HepG2 (cell line): Measurements from ENCODE around the gene NELFB. TPM values are rescaled to one million over a fixed set of nuclear protein-coding genes. Genes with fewer than 3 reads are reported as not detected.

ENCODE experiments used
- AGO1 ChIP-seq: fragments of 200-400 bp; formaldehyde crosslinking; IDR thresholded peaks from 2 replicates; pipeline ENCODE4 v1.6.1; 2017; ENCODE audit warnings: mild to moderate bottlenecking, low read depth, low read length, moderate library complexity; ENCODE audit not compliant: poor library complexity, severe bottlenecking
- AKAP8 ChIP-seq: sonication (generic); formaldehyde crosslinking; IDR thresholded peaks from 2 replicates; pipeline ENCODE4 v1.5.1; 2020; ENCODE audit warnings: mild to moderate bottlenecking, missing genetic modification reagents
- ARNT2 ChIP-seq: sonication (generic); formaldehyde crosslinking; IDR thresholded peaks from 2 replicates; pipeline ENCODE4 v1.8.0; 2022; ENCODE audit warnings: mild to moderate bottlenecking, low read depth, missing genetic modification reagents, moderate library complexity
- E2F2 ChIP-seq: sonication (generic); formaldehyde crosslinking; IDR thresholded peaks from 2 replicates; pipeline ENCODE4 v1.4.0; 2020; ENCODE audit warnings: missing genetic modification reagents, borderline replicate concordance
- ERF ChIP-seq: IDR thresholded peaks from 2 replicates; pipeline ENCODE4 v1.6.1; 2018; ENCODE audit warnings: missing biosample characterization, missing genetic modification reagents
- ESRRA ChIP-seq: sonication (generic); formaldehyde crosslinking; IDR thresholded peaks from 2 replicates; pipeline ENCODE4 v1.5.1; 2020; ENCODE audit warnings: mild to moderate bottlenecking, low read depth, missing genetic modification reagents
- FUBP1 ChIP-seq: sonication (generic); formaldehyde crosslinking; IDR thresholded peaks from 2 replicates; pipeline ENCODE4 v1.5.1; 2020; ENCODE audit warnings: missing genetic modification reagents, mild to moderate bottlenecking, borderline replicate concordance
- HHEX ChIP-seq: IDR thresholded peaks from 2 replicates; pipeline ENCODE4 v1.6.1; 2016; ENCODE audit warnings: control low read depth
- HOXA5 ChIP-seq: sonication (generic); formaldehyde crosslinking; IDR thresholded peaks from 2 replicates; pipeline ENCODE4 v1.4.0; 2020; ENCODE audit warnings: missing genetic modification reagents
- LBX2 ChIP-seq: sonication (generic); formaldehyde crosslinking; IDR thresholded peaks from 2 replicates; pipeline ENCODE4 v1.5.0; 2020; ENCODE audit warnings: missing genetic modification reagents, mild to moderate bottlenecking, borderline replicate concordance
- MAFG ChIP-seq: sonication (generic); formaldehyde crosslinking; IDR thresholded peaks from 2 replicates; pipeline ENCODE4 v1.5.1; 2020; ENCODE audit warnings: mild to moderate bottlenecking, missing genetic modification reagents
- NONO ChIP-seq, 2 experiments: fragments of 450-650 bp in 1 of 2; sonication (generic) in 1 of 2; formaldehyde crosslinking in 1 of 2; IDR thresholded peaks in 1 of 2; conservative IDR thresholded peaks in 1 of 2; 2 replicates each; pipeline versions ENCODE4 v1.6.1 to v1.8.0; 2017 to 2022; ENCODE audit warnings: mild to moderate bottlenecking in 1 of 2, missing genetic modification reagents in 1 of 2, moderate library complexity in 1 of 2
- SP2 ChIP-seq: sonication (generic); formaldehyde crosslinking; IDR thresholded peaks from 2 replicates; pipeline ENCODE4 v1.5.1; 2020; ENCODE audit warnings: mild to moderate bottlenecking, missing genetic modification reagents
- WIZ ChIP-seq: sonication (generic); formaldehyde crosslinking; IDR thresholded peaks from 2 replicates; pipeline ENCODE4 v1.5.1; 2020; ENCODE audit warnings: mild to moderate bottlenecking, missing genetic modification reagents
- ZNF280B ChIP-seq: sonication (generic); formaldehyde crosslinking; IDR thresholded peaks from 2 replicates; pipeline ENCODE4 v1.5.0; 2020; ENCODE audit warnings: missing genetic modification reagents, mild to moderate bottlenecking, borderline replicate concordance
- ZNF382 ChIP-seq: sonication (generic); formaldehyde crosslinking; IDR thresholded peaks from 2 replicates; pipeline ENCODE4 v1.5.0; 2020; ENCODE audit warnings: missing genetic modification reagents, mild to moderate bottlenecking, borderline replicate concordance
- ZNF574 ChIP-seq: sonication (generic); formaldehyde crosslinking; IDR thresholded peaks from 2 replicates; pipeline ENCODE4 v1.4.0; 2020; ENCODE audit warnings: missing genetic modification reagents
- ZNF7 ChIP-seq: IDR thresholded peaks from 2 replicates; pipeline ENCODE4 v1.6.1; 2016; ENCODE audit warnings: missing biosample characterization, missing genetic modification reagents
- ZNF703 ChIP-seq: sonication (generic); formaldehyde crosslinking; IDR thresholded peaks from 2 replicates; pipeline ENCODE4 v1.5.1; 2020; ENCODE audit warnings: missing genetic modification reagents, mild to moderate bottlenecking, moderate library complexity, borderline replicate concordance
- polyA plus RNA-seq, 8 experiments: library from polyadenylated mRNA; depleted of rRNA in 3 of 8; stranded (reverse) in 7 of 8; unstranded in 1 of 8; fragments of >200 nt; fragmentation: Illumina TruSeq in 4 of 8; extraction: Trizol in 4 of 8; gene quantifications; 2 replicates each; pipeline versions ENCODE4 v1.2.1 to v1.2.3, GENCODE V29; 2011 to 2016; ENCODE audit warnings: low read depth in 4 of 8, missing spikeins in 1 of 8, mixed read lengths in 1 of 8; ENCODE audit not compliant: insufficient read depth in 1 of 8
- total RNA-seq, 5 experiments: library from RNA; depleted of rRNA; stranded (reverse); fragments of >200 nt; fragmentation: Illumina TruSeq; extraction: Trizol; gene quantifications; 2 replicates each; pipeline ENCODE4 v1.2.3, GENCODE V29; 2016; ENCODE audit warnings: low read depth in 1 of 5

The NELFB gene
- total and polyA plus RNA-seq, 2 of the 13 experiments (the other 11 are each of a cell fraction or from before 2014, with no cell fraction given) = 26.5 to 45.8 TPM

GRCh38 chr9:137241490-137242268, 13.4 kb upstream of the NELFB start (continued):
- TF ChIP-seq HOXA5 (CRISPR knock-in tag) = peak; percentile 73; the same call in 1 of the 2 replicates
- peak; percentile 88; the same call in 1 of the 2 replicates for TF ChIP-seq ESRRA (CRISPR knock-in tag)
- no peak for TF ChIP-seq ZNF7 (CRISPR knock-in tag)
- no peak for TF ChIP-seq ZNF703 (CRISPR knock-in tag)
- 0 out of 2 replicates have a peak, but pooled peaks have one; percentile 13 for TF ChIP-seq ARNT2
- peak; percentile 63; the same call in 1 of the 2 replicates for TF ChIP-seq ZNF574 (CRISPR knock-in tag)
- no peak for TF ChIP-seq HHEX (CRISPR knock-in tag)
- TF ChIP-seq ERF = 0 out of 2 replicates have a peak, but pooled peaks have one; percentile 67
- no peak for TF ChIP-seq ZNF382 (CRISPR knock-in tag)
- no peak; the same call in 1 of the 2 replicates for TF ChIP-seq WIZ (CRISPR knock-in tag)
- TF ChIP-seq LBX2 = no peak
- no peak for TF ChIP-seq E2F2 (CRISPR knock-in tag)
- TF ChIP-seq SP2 = peak; percentile 59; the same call in 1 of the 2 replicates
- peak; percentile 84 for TF ChIP-seq AGO1
- no peak for TF ChIP-seq NONO (IDR thresholded peaks at IDR 0.05)
- TF ChIP-seq NONO (CRISPR knock-in tag; conservative IDR thresholded peaks at IDR 0.05) = no peak
- no peak for TF ChIP-seq ZNF280B
- no peak for TF ChIP-seq FUBP1 (CRISPR knock-in tag)
- no peak for TF ChIP-seq AKAP8 (CRISPR knock-in tag)
- TF ChIP-seq MAFG (CRISPR knock-in tag) = no peak
